DMS79 treated with DMSO at 0.1 percent for 48 hours (cell line): ENCODE results near the gene BPIFB1.
A peak's percentile ranks its signal among the peaks of the same experiment; 100 is the strongest.

ENCODE experiments used
- DNase-seq: peaks from one replicate; lab custom pipeline; 2025; lab: John Stamatoyannopoulos, UW

Gene BPIFB1

GRCh38 chr20:33282991-33283555 lies at the start of gene BPIFB1:
TSS of gene BPIFB1 (plus strand) at chr20:33283214. CDS start at chr20:33286074, 2,860 bp downstream.
- DNase-seq = no peak

- DNase-seq = no peak
Observed at GRCh38 chr20:33234050-33234449, 49.0 kb upstream of the BPIFB1 start.

GRCh38 chr20:33235696-33236095 lies 47.3 kb upstream of the BPIFB1 start, which contains the start of gene BPIFA1:
TSS of gene BPIFA1 (plus strand) at chr20:33235996. CDS start at chr20:33237712, 1,716 bp downstream.
- no peak for DNase-seq

GRCh38 chr20:33236351-33236750 lies 46.7 kb upstream of the BPIFB1 start:
- no peak for DNase-seq

GRCh38 chr20:33237989-33238388 lies 45.0 kb upstream of the BPIFB1 start:
- no peak for DNase-seq

GRCh38 chr20:33239418-33239817 lies 43.6 kb upstream of the BPIFB1 start:
- no peak for DNase-seq

- no peak for DNase-seq
Observed at GRCh38 chr20:33239979-33240736, 42.9 kb upstream of the BPIFB1 start.

- no peak for DNase-seq
Observed at GRCh38 chr20:33240923-33241322, 42.1 kb upstream of the BPIFB1 start.

GRCh38 chr20:33242319-33243100 lies 40.5 kb upstream of the BPIFB1 start:
- DNase-seq = no peak

- no peak for DNase-seq
Observed at GRCh38 chr20:33246077-33246476, 36.9 kb upstream of the BPIFB1 start.

- DNase-seq = no peak
Observed at GRCh38 chr20:33249456-33249855, 33.6 kb upstream of the BPIFB1 start.

GRCh38 chr20:33250666-33251065 lies 32.3 kb upstream of the BPIFB1 start:
- no peak for DNase-seq

GRCh38 chr20:33251496-33251895 lies 31.5 kb upstream of the BPIFB1 start:
- no peak for DNase-seq

- DNase-seq = no peak
Observed at GRCh38 chr20:33252460-33252859, 30.6 kb upstream of the BPIFB1 start.

- DNase-seq = no peak
Observed at GRCh38 chr20:33255005-33255404, 28.0 kb upstream of the BPIFB1 start.

GRCh38 chr20:33257237-33257636 lies 25.8 kb upstream of the BPIFB1 start:
- no peak for DNase-seq

GRCh38 chr20:33259371-33259770 lies 23.6 kb upstream of the BPIFB1 start:
- no peak for DNase-seq

GRCh38 chr20:33261465-33261864 lies 21.5 kb upstream of the BPIFB1 start:
- no peak for DNase-seq

- DNase-seq = peak; percentile 2
Observed at GRCh38 chr20:33262658-33263065, 20.4 kb upstream of the BPIFB1 start.

GRCh38 chr20:33263784-33264183 lies 19.2 kb upstream of the BPIFB1 start:
- no peak for DNase-seq

- DNase-seq = no peak
Observed at GRCh38 chr20:33267701-33268100, 15.3 kb upstream of the BPIFB1 start.

- DNase-seq = no peak
Observed at GRCh38 chr20:33272155-33272873, 10.7 kb upstream of the BPIFB1 start.
